Hepatic stellate cell (primary cell): ENCODE results near the gene IFT25.
"Not testable (repeated sequence)": the region's sequence is repeated elsewhere in the genome, so short reads cannot be mapped to it uniquely, and the experiment has no call there.

Experiments
- DNase-seq: peaks from one replicate; pipeline ENCODE4 v3.0.0; 2011; ENCODE audit warnings: low spot score

IFT25 gene

GRCh38 chr1:53883600-53883999 is 61.9 kb downstream of the IFT25 start:
- DNase-seq, result not testable (repeated sequence)

GRCh38 chr1:53881853-53882252 is 63.6 kb downstream of the IFT25 start:
- DNase-seq, result not testable (repeated sequence)

GRCh38 chr1:53878492-53879105 is 66.9 kb downstream of the IFT25 start:
- no peak for DNase-seq

- not testable (repeated sequence) for DNase-seq
These were observed 70.3 kb downstream of the IFT25 start for GRCh38 chr1:53875150-53875549.

- no peak for DNase-seq
These were observed 73.6 kb downstream of the IFT25 start for GRCh38 chr1:53871773-53872484.
